GM12801 (cell line): Measurements from ENCODE around the gene LAGE3.

Experiments used
- TF ChIP-seq, protein P1 (sequence below): IDR thresholded peaks from one replicate; pipeline ENCODE4 v1.5.1; 2011; ENCODE audit warnings: control low read depth; ENCODE audit not compliant: insufficient read length; ENCODE audit errors: extremely low read depth

The LAGE3 gene

GRCh38 chrX:154437971-154438893 lies 40.8 kb downstream of the LAGE3 start:
- TF ChIP-seq, protein P1, sequence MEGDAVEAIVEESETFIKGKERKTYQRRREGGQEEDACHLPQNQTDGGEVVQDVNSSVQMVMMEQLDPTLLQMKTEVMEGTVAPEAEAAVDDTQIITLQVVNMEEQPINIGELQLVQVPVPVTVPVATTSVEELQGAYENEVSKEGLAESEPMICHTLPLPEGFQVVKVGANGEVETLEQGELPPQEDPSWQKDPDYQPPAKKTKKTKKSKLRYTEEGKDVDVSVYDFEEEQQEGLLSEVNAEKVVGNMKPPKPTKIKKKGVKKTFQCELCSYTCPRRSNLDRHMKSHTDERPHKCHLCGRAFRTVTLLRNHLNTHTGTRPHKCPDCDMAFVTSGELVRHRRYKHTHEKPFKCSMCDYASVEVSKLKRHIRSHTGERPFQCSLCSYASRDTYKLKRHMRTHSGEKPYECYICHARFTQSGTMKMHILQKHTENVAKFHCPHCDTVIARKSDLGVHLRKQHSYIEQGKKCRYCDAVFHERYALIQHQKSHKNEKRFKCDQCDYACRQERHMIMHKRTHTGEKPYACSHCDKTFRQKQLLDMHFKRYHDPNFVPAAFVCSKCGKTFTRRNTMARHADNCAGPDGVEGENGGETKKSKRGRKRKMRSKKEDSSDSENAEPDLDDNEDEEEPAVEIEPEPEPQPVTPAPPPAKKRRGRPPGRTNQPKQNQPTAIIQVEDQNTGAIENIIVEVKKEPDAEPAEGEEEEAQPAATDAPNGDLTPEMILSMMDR: no peak

DNA sequence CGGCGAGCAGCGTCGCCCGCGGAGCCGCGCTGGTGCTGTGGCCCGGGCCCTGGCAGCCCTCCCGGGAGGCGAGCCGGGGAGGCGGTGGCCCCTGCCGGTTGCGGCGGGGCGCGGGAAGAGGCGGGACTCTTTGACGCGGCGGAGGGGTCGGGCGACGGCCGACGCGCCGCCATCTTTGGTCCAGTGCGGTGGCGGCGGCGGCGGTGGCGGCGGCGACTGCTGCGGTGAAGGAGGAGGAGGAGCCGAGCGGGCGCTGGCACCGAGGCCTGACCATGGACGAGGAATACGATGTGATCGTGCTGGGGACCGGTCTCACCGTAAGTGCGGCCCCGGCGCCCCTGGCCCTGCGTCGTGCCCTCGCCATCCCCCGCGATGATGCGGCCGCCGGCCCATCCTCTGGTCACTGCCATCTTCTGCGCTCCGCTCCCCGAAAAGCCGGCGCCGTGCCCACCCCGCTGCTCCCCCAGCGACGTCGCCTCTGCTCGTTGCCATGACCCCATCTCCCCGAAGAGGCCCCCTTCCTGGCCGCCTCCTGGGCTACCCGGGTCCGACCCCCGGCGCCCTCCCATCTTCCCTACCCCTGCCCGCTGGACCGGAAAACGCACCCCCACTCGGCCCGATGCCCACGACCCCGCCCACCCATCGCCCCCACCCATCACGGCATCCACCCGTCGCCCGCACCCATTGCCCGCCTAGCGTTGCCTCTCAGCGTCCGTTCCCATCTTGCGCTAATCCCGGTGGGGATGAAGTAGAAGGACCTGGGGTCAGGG lies 41.9 kb downstream of the LAGE3 start, which contains the start of gene GDI1:
TSS of gene GDI1 (plus strand) at position 172 of the 770 bp plus-strand sequence. CDS start at position 273, 101 bp downstream.
- TF ChIP-seq, protein P1: no peak

GRCh38 chrX:154436374-154436982 lies 42.6 kb downstream of the LAGE3 start:
- TF ChIP-seq, protein P1: no peak

DNA sequence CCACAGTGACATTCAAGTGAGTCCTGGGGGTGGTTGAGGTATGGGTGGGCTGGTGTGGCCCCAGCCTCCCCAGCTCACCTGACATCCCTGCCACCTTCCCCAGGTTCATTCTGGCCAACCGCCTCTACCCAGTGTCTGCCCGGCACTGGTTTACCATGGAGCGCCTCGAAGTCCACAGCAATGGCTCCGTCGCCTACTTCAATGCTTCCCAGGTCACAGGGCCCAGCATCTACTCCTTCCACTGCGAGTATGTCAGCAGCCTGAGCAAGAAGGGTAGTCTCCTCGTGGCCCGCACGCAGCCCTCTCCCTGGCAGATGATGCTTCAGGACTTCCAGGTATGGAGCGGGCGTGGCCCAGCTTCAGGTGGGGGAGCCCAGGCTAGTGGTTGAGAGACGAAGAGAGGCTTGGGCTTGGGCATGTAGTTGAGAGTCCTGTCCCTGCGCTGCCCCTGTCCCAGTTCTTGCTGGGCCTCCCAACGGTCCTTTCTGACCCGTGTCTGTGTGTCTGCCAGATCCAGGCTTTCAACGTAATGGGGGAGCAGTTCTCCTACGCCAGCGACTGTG lies 43.8 kb downstream of the LAGE3 start:
- TF ChIP-seq, protein P1: no peak

GRCh38 chrX:154434394-154435168 lies 44.5 kb downstream of the LAGE3 start:
- TF ChIP-seq, protein P1: no peak

DNA sequence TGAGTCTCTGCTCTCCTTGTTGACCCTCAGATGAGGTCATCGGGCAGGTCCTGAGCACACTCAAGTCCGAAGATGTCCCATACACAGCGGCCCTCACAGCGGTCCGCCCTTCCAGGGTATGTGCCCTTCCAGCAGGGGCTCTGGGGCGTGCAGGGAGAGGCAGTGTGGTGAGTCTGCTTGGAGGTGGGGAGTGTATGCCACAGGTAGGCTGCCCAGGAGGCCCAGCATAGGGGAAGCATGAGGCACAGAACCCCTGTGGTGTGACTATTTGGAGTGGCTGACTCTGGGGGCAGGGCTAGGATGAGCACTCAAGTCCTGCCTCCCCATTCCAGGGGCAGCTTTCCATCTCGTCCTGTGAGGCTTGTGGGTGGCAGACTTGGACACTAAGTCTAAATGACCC lies 45.5 kb downstream of the LAGE3 start:
- TF ChIP-seq, protein P1: no peak
